Fibroblast of skin of scalp (primary cell): Measurements from ENCODE around the gene AKR1C1.
"Not testable (repeated sequence)": the region's sequence is repeated elsewhere in the genome, so short reads cannot be mapped to it uniquely, and the experiment has no call there.

Experiments used
- DNase-seq: peaks from one replicate; pipeline ENCODE4 v3.0.0-alpha.2; 2013

AKR1C1 gene

DNA sequence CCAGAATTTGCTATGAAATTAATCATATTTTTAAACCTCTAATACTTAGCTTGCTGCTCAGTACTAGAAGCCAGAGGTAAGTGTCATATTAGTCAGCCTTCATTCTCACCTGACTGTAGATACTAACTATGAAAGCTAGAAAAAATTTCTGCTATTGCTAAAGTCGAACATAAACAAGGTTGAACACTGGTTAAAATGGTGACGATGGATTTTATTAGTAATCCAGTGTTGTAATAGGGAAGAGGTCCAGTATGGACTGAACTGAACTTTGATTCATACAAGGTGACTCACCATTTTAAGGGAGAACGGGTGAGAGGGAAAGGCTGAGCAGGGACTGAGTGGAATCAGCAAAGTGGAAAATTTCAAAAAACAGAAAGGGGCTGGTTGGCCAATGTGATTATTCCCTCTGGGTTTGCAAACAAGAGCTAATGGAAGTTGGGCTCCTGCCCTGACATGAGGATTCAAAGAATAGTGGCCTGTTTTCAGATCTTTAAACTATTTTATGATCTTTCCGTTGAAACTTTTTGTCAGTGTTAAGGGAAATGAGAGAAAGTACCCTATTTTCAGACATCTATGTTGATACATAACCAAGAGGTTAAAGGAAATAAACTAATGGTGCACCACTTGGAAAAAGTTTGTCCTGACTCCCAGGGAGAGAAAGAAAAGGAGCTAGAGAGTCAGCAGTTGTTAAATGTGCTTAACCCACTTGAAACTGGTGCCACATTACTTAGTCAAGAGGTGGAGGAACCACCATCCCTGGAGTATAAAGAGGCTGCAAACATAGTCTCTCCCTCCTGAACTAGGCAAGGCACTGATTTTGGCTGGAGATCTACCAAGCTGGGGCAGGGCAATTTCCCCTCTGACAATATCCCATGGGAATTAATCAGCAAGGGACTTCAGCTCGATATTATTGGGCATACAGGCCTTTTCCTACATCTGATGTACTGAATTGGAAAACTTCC lies 15.3 kb upstream of the AKR1C1 start:
- DNase-seq = peak; percentile 73

- DNase-seq = not testable (repeated sequence)
These were observed 11.6 kb upstream of the AKR1C1 start for GRCh38 chr10:4951512-4952162.

GRCh38 chr10:4953405-4953804 lies 9.8 kb upstream of the AKR1C1 start:
- no peak for DNase-seq

GRCh38 chr10:4956088-4956487 lies 7.1 kb upstream of the AKR1C1 start:
- DNase-seq = not testable (repeated sequence)

GRCh38 chr10:4956955-4957645 lies 6.1 kb upstream of the AKR1C1 start:
- DNase-seq = not testable (repeated sequence)

DNA sequence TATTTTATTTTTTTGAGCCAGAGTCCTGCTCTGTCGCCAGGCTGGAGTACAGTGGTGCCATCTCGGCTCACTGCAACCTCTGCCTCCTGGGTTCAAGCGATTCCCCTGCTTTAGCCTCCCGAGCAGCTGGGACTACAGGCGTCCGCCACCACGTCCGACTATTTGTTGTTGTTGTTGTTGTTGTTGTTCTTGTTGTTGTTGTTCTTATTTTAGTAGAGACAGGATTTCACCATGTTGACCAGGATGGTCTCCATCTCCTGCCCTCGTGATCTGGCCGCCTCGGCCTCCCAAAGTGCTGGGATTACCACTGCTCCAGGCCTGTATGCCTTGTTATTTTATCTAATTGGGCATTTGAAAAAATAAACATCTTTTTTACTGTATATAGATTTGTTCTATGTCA lies 1.7 kb upstream of the AKR1C1 start:
- DNase-seq = not testable (repeated sequence)

DNA sequence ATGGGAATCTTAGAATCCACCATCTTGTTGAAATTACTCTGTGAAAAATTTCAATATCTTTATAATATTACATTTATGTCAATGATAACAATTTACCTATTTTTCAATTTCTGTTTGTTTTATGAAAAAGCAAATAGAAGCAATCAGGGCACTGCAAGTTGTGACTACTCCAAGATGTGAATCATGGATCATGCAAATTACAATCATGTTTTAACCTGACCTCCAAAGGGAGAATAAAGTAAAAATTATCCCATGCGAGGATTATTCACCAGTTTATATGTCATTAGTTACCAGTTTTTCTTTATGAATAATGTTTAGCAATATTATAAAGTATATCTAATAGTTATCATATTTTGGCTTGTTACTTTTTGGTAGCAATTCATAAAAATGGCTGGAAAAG lies 907 bp upstream of the AKR1C1 start:
- not testable (repeated sequence) for DNase-seq

- not testable (repeated sequence) for DNase-seq
These were observed 570 bp downstream of the AKR1C1 start for GRCh38 chr10:4963815-4964154.

GRCh38 chr10:4965763-4966162 lies 2.5 kb downstream of the AKR1C1 start:
- not testable (repeated sequence) for DNase-seq

- DNase-seq = not testable (repeated sequence)
These were observed 4.0 kb downstream of the AKR1C1 start for GRCh38 chr10:4967189-4967588.

DNA sequence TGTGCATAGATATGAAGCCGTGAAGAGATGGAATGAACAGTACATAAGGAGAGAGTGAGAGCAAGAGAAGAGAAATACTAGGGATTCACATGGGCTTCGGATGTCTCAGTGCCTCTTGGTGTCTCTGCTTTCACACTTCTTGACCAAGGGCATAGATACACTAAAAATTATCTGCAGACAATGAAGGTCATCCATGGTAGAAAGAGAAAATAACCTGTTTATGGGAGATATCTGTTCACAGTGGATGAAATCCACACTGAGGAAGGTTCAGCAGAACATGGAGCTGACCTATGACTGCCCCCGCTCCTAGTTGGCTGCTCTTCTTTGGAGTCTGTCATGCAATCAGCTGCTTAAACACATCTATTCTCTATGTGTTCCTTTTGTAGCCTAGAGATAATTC lies 6.1 kb downstream of the AKR1C1 start:
- not testable (repeated sequence) for DNase-seq

- DNase-seq = not testable (repeated sequence)
These were observed 7.1 kb downstream of the AKR1C1 start for GRCh38 chr10:4970362-4970761.

DNA sequence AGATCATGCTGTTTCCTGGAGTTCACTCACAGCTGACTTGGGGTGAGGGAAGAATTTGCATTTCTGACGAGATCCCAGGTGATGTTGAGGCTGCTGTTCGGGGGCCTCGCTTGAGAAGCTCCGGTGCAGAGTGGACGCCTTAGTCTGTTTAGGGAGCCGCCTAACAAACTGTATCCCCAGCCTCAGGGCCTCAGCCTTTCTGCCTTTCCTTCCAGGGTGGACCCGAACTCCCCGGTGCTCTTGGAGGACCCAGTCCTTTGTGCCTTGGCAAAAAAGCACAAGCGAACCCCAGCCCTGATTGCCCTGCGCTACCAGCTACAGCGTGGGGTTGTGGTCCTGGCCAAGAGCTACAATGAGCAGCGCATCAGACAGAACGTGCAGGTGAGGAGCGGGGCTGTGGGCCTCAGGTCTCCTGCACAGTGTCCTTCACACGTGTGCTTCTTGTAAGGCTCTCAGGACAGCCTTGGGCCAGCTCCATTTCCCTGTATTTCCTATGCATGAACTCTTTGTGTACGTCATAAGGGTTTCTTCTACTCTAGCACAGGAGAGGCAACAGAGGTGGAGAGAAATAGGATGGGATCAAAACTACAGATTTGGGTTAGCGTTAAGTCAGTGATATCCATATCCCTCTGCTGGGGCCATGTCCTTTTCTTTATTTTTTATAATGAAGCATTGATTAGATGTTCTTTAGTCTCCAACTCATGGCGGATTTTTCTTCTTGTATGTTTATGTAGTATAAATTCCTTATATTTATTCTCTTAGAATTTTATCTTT lies 9.3 kb downstream of the AKR1C1 start:
- DNase-seq = not testable (repeated sequence)

DNA sequence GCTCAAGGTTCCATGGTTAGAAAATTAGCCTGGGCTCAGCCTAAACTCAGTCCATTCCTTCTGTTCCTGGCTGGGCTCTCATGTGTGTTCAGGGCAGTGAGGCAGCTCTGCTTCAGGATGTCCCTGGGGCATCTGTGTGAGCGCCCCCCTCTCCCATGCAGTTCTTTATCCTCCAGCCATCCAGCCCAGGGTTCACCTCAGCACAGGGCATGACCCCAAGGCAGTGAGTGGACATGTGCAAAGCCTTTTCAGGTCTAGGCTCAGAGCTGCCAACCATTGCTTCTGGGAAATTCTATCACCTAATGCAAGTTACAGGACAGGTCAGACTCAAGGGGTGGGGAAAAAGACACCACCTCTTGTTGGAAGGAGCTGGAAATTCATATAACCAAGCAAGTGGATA lies 10.1 kb downstream of the AKR1C1 start:
- DNase-seq = not testable (repeated sequence)

DNA sequence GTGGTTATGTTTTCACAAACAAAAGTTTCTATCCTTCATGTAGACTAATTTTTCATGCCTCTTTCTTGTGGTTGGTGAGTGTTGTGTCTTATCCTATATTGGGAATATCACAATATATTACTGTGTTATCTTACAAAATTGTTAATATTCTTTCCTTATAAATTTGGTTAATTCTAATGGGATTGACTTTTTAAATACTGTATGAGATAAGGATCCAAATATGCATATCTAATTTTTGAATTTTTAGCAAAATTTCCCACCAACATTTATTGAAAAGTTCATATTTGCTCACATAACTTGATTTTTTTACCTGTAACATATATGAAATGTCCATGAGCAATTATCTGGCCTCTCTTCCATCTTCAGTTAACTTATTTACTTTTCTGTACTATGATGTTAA lies 11.2 kb downstream of the AKR1C1 start:
- not testable (repeated sequence) for DNase-seq

DNA sequence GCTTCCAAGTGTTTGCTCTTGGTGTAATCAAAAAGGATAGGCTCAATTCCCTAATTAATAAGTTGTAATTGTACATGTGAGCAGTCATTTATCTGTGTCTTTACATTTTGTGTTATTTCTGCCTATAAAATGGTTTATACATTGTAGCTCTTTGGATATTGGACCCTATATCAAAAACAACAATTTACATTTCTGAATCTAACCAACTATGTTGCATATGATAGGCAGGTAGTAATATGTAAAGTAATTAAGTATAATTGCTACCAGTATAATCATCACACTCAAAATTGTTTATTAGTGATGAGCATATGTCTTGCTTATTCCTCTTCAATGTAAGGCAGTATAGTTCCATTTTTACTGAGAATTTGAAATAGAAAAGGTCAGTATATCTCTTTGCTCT lies 13.8 kb downstream of the AKR1C1 start:
- DNase-seq = no peak

GRCh38 chr10:4978870-4979269 lies 15.7 kb downstream of the AKR1C1 start:
- DNase-seq = no peak

GRCh38 chr10:4980793-4981192 lies 17.6 kb downstream of the AKR1C1 start:
- DNase-seq = no peak

GRCh38 chr10:4981722-4982471 lies 18.7 kb downstream of the AKR1C1 start:
- DNase-seq = no peak

DNA sequence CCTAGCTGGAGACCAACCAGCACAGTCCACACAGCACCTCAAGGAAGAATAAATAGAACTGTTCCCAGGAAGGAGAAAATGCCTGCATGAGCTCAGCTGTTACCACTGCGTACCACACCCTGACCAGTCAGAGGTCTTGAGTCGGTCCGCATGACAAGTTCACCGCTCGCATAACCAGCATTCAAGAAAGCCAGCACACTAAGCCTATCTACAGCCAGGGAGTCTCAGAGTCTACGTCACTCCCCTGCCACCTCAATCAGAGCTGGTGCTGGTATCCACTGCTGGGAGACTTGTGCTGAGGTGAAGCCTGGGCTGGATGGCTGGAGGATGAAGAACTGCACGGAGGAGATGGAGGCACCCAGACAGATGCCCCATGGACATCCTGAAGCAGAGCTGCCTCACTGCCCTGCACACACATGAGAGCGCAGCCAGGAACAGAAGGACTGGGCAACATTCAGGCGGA lies 19.6 kb downstream of the AKR1C1 start:
- no peak for DNase-seq

GRCh38 chr10:4983615-4984216 lies 20.5 kb downstream of the AKR1C1 start:
- no peak for DNase-seq
